Osteocyte (in vitro differentiated cells): ENCODE results near the gene STT3B. TPM values are rescaled to one million over a fixed set of nuclear protein-coding genes. Genes with fewer than 3 reads are reported as not detected.
A peak's percentile ranks its signal among the peaks of the same experiment; 100 is the strongest.

Experiments used
- DNase-seq: peaks from one replicate; pipeline ENCODE4 v3.0.0; 2021; ENCODE audit warnings: mixed read lengths; ENCODE audit not compliant: unreplicated experiment; ENCODE audit errors: extremely low spot score
- H3K27ac Mint-ChIP-seq: one replicate; pipeline ENCODE4 v1.8.0; 2021; ENCODE audit warnings: mild to moderate bottlenecking, mixed read lengths; ENCODE audit not compliant: unreplicated experiment
- H3K27me3 Mint-ChIP-seq: one replicate; pipeline ENCODE4 v1.8.0; 2021; ENCODE audit warnings: mixed read lengths; ENCODE audit not compliant: unreplicated experiment
- H3K36me3 Mint-ChIP-seq: one replicate; pipeline ENCODE4 v1.8.0; 2021; ENCODE audit warnings: mixed read lengths; ENCODE audit not compliant: unreplicated experiment
- H3K4me1 Mint-ChIP-seq: one replicate; pipeline ENCODE4 v1.8.0; 2021; ENCODE audit warnings: mixed read lengths; ENCODE audit not compliant: unreplicated experiment
- H3K4me3 Mint-ChIP-seq: one replicate; pipeline ENCODE4 v1.8.0; 2021; ENCODE audit warnings: mild to moderate bottlenecking, moderate library complexity, mixed read lengths; ENCODE audit not compliant: unreplicated experiment
- H3K9me3 Mint-ChIP-seq: one replicate; pipeline ENCODE4 v1.8.0; 2021; ENCODE audit warnings: mixed read lengths; ENCODE audit not compliant: unreplicated experiment
- CTCF ChIP-seq: fragments of 200-600 bp; sonication (generic); IDR thresholded peaks from 2 replicates; pipeline ENCODE4 v1.5.0; 2021; ENCODE audit warnings: antibody characterized with exemption, mild to moderate bottlenecking, moderate library complexity
- total RNA-seq: library from RNA; stranded (reverse); gene quantifications from 2 replicates; pipeline ENCODE4 v1.2.1, GENCODE V29; 2021

STT3B gene
- total RNA-seq, 1 donor from 2014 or later = 98.7 TPM

GRCh38 chr3:31546725-31547124, 14.0 kb downstream of the STT3B start:
- no peak for DNase-seq
- H3K36me3 Mint-ChIP-seq = no peaks in the 10 kb centered on the region
- no peak for TF ChIP-seq CTCF
- H3K27ac Mint-ChIP-seq = no peak overlapping the region
- no peaks in the 10 kb centered on the region for H3K27me3 Mint-ChIP-seq
- peaks cover 42% of the 10 kb centered on the region for H3K4me1 Mint-ChIP-seq
- H3K9me3 Mint-ChIP-seq = no peaks in the 10 kb centered on the region
- H3K4me3 Mint-ChIP-seq = no peak overlapping the region

- no peaks in the 10 kb centered on the region for H3K36me3 Mint-ChIP-seq
Measured at GRCh38 chr3:31550452-31551251, 17.9 kb downstream of the STT3B start.

GRCh38 chr3:31551646-31552045, 18.9 kb downstream of the STT3B start:
- Mint-ChIP-seq H3K36me3 (no peaks in the 10 kb centered on the region), H3K27ac (no peak overlapping the region), H3K4me3 (no peak overlapping the region), H3K9me3 (peaks cover under 1% of the 10 kb centered on the region), H3K27me3 (no peaks in the 10 kb centered on the region), H3K4me1 (peaks cover 28% of the 10 kb centered on the region)
- no peak for TF ChIP-seq CTCF
- no peak for DNase-seq

More at GRCh38 chr3:31550452-31551251, 17.9 kb downstream of the STT3B start:
- no peaks in the 10 kb centered on the region for H3K27me3 Mint-ChIP-seq
- peak; percentile 78 for TF ChIP-seq CTCF
- H3K4me3 Mint-ChIP-seq = no peak overlapping the region
- peaks cover 38% of the 10 kb centered on the region for H3K4me1 Mint-ChIP-seq
- peak overlapping the region; percentile 8 for H3K27ac Mint-ChIP-seq
- H3K9me3 Mint-ChIP-seq = no peaks in the 10 kb centered on the region
- DNase-seq = no peak

- no peaks in the 10 kb centered on the region for H3K27me3 Mint-ChIP-seq
- H3K4me1 Mint-ChIP-seq = peaks cover 25% of the 10 kb centered on the region
- no peak overlapping the region for H3K4me3 Mint-ChIP-seq
- no peak for DNase-seq
- H3K27ac Mint-ChIP-seq = no peak overlapping the region
- TF ChIP-seq CTCF = no peak
- no peaks in the 10 kb centered on the region for H3K36me3 Mint-ChIP-seq
- peaks cover 3% of the 10 kb centered on the region for H3K9me3 Mint-ChIP-seq
Measured at GRCh38 chr3:31552103-31552502, 19.4 kb downstream of the STT3B start.

- H3K4me3 Mint-ChIP-seq = no peak overlapping the region
- peaks cover 3% of the 10 kb centered on the region for H3K9me3 Mint-ChIP-seq
- H3K27me3 Mint-ChIP-seq = no peaks in the 10 kb centered on the region
- no peaks in the 10 kb centered on the region for H3K36me3 Mint-ChIP-seq
- TF ChIP-seq CTCF = no peak
- DNase-seq = no peak
- H3K27ac Mint-ChIP-seq = no peak overlapping the region
- peaks cover 14% of the 10 kb centered on the region for H3K4me1 Mint-ChIP-seq
Measured at GRCh38 chr3:31553258-31553657, 20.5 kb downstream of the STT3B start.
